ENCODE data around the gene PPP4C. TPM values are rescaled to one million over a fixed set of nuclear protein-coding genes. Genes with fewer than 3 reads are reported as not detected.
A peak's percentile ranks its signal among the peaks of the same experiment; 100 is the strongest.

The PPP4C gene
- total RNA-seq, 1 donor from 2014 or later: 68.9 TPM

- DNase-seq (no peak), ATAC-seq (no peak)
- intact Hi-C loops (cut with DNase I): no loop called here
- Histone ChIP-seq H3K4me3 (no peak overlapping the region), H3K27me3 (ENCODE audit: low read depth) (peaks cover 76% of the 10 kb centered on the region), H3K36me3 (no peaks in the 10 kb centered on the region), H3K4me1 (peaks cover 9% of the 10 kb centered on the region), H3K9me3 (no peaks in the 10 kb centered on the region), H3K27ac (no peak overlapping the region)
- TF ChIP-seq, protein P1, sequence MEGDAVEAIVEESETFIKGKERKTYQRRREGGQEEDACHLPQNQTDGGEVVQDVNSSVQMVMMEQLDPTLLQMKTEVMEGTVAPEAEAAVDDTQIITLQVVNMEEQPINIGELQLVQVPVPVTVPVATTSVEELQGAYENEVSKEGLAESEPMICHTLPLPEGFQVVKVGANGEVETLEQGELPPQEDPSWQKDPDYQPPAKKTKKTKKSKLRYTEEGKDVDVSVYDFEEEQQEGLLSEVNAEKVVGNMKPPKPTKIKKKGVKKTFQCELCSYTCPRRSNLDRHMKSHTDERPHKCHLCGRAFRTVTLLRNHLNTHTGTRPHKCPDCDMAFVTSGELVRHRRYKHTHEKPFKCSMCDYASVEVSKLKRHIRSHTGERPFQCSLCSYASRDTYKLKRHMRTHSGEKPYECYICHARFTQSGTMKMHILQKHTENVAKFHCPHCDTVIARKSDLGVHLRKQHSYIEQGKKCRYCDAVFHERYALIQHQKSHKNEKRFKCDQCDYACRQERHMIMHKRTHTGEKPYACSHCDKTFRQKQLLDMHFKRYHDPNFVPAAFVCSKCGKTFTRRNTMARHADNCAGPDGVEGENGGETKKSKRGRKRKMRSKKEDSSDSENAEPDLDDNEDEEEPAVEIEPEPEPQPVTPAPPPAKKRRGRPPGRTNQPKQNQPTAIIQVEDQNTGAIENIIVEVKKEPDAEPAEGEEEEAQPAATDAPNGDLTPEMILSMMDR (IDR thresholded peaks at IDR 0.05): no peak
These were observed 45.6 kb upstream of the PPP4C start for GRCh38 chr16:30030011-30030685.

GRCh38 chr16:30030841-30031413, 44.9 kb upstream of the PPP4C start, which contains the start of gene TLCD3B:
TLCD3B (minus strand) TSS chr16:30031271; CDS start chr16:30030527, 744 bp downstream.
- Histone ChIP-seq H3K4me3 (no peak within 1 kb of the TSS), H3K27me3 (ENCODE audit: low read depth) (peaks cover 72% of the 10 kb centered on the region), H3K27ac (no peak within 1 kb of the TSS), H3K4me1 (peaks cover 9% of the 10 kb centered on the region), H3K9me3 (no peaks in the 10 kb centered on the region), H3K36me3 (no peaks in the 10 kb centered on the region)
- TF ChIP-seq, protein P1 (IDR thresholded peaks at IDR 0.05): no peak
- DNase-seq: no peak
- no peak for ATAC-seq
- intact Hi-C loops (cut with DNase I): no loop called here

GRCh38 chr16:30031477-30031918, 44.3 kb upstream of the PPP4C start:
- H3K27me3 ChIP-seq (ENCODE audit: low read depth): peaks cover 68% of the 10 kb centered on the region
- TF ChIP-seq, protein P1 (IDR thresholded peaks at IDR 0.05): no peak
- intact Hi-C loops (cut with DNase I): no loop called here
- H3K4me3 ChIP-seq: no peak overlapping the region
- H3K27ac ChIP-seq: no peak overlapping the region
- H3K36me3 ChIP-seq: no peaks in the 10 kb centered on the region
- ATAC-seq (no peak), DNase-seq (no peak)
- no peaks in the 10 kb centered on the region for H3K9me3 ChIP-seq
- H3K4me1 ChIP-seq: peaks cover 9% of the 10 kb centered on the region

- no peak overlapping the region for H3K4me3 ChIP-seq
- no peaks in the 10 kb centered on the region for H3K9me3 ChIP-seq
- H3K27ac ChIP-seq: no peak overlapping the region
- TF ChIP-seq, protein P1 (IDR thresholded peaks at IDR 0.05): peak; percentile 67
- H3K36me3 ChIP-seq: no peaks in the 10 kb centered on the region
- peaks cover 9% of the 10 kb centered on the region for H3K4me1 ChIP-seq
- peaks cover 60% of the 10 kb centered on the region for H3K27me3 ChIP-seq (ENCODE audit: low read depth)
- intact Hi-C loops (cut with DNase I): no loop called here
- DNase-seq (no peak), ATAC-seq (peak; percentile 49 to 50)
These were observed 43.5 kb upstream of the PPP4C start for GRCh38 chr16:30032083-30032819.

DNA sequence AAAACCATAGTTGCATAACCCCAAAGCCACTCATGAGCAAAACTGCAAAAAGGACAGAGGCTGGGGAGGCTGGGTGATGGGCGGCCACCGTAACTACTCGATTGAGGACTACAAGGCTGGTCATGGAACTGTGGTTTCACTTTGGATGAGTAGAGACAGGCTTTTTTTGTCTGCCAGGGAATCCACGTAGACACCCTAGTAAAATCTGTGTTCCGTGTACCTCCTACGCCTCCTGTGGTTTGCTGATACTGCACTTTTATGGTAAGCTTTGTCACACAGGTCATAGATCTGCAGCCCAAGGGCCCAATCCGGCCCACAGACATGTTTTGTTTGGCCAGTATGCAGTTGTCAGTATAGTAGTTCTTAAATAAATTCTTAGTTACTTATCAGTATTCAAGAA, 42.5 kb upstream of the PPP4C start:
- H3K27me3 ChIP-seq (ENCODE audit: low read depth): peaks cover 59% of the 10 kb centered on the region
- H3K9me3 ChIP-seq: no peaks in the 10 kb centered on the region
- TF ChIP-seq, protein P1 (IDR thresholded peaks at IDR 0.05): no peak
- ATAC-seq (no peak), DNase-seq (no peak)
- H3K4me3 ChIP-seq: no peak overlapping the region
- H3K36me3 ChIP-seq: no peaks in the 10 kb centered on the region
- intact Hi-C loops (cut with DNase I): no loop called here
- peaks cover 9% of the 10 kb centered on the region for H3K4me1 ChIP-seq
- H3K27ac ChIP-seq: no peak overlapping the region
